Posterior vena cava (tissue), 2 donors: ENCODE data around the gene OR1J1. TPM values are rescaled to one million over a fixed set of nuclear protein-coding genes. Genes with fewer than 3 reads are reported as not detected.

ENCODE experiments used
- DNase-seq: peaks from one replicate; pipeline ENCODE4 v3.0.0-alpha.2; 2020; ENCODE audit warnings: low spot score
- intact Hi-C, 2 donors: fragments of 100-400 bp; cut with DNase I; formaldehyde crosslinking; loops; one replicate each; pipeline versions ENCODE4 v1.14.1 to v1.14.2; 2022 to 2023
- total RNA-seq, 2 donors: library from RNA; stranded (reverse); fragmentation: NEBNext Ultra II Directional; extraction: Animal tissue kit (Norgen Biotek cat#: 25700); gene quantifications; one replicate each; pipeline ENCODE4 v1.2.1, GENCODE V29; 2021
- donor health status: DM: yes; HTN: yes; CAD: no.
- donor health status: DM: yes; HTN: yes; CAD: no.

OR1J1 gene
- total RNA-seq, 2 donors from 2014 or later: not detected

GRCh38 chr9:122453677-122454135 is 24.0 kb downstream of the OR1J1 start:
- DNase-seq: no peak
- intact Hi-C loops: loop anchor here in 1 of 2 donors (10.0 kb wide), 1 partner anchor 329 kb away; no protein-coding TSS in a partner anchor

DNA sequence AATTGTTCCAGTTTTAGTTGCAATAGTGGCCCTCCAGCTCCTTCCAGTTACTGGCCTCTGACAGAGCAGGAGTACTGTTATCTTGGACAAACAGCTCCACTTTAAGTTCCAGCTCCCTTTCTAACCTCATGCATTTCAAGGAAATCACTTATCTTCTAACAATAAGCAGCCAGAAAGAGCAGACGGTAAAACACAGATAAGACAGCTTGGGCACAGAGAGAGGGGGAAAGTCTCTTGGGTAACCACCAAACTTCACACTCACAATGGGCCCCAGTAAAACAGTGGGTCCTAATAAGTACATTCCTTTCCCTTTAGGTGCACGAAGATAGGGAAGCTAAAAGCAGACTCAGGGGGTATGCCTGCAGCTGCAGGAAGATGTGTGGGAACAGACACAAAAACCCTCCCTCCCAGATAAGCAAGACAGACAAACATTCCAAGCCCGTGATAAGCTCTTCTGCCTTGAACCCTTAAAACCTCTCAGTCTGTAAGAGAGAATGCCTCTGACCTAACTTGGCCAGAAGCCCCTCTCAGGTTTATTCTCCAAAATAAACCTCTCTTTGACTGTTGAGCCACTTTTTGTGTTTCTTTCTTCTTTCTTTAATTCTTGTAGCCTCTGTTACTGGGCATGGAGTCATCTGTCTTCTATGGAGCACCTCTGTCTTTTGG is 30.8 kb downstream of the OR1J1 start:
- intact Hi-C loops: no loop called here
- no peak for DNase-seq

- DNase-seq: no peak
- intact Hi-C loops: no loop called here
Observed at GRCh38 chr9:122445155-122445749, 32.5 kb downstream of the OR1J1 start.

DNA sequence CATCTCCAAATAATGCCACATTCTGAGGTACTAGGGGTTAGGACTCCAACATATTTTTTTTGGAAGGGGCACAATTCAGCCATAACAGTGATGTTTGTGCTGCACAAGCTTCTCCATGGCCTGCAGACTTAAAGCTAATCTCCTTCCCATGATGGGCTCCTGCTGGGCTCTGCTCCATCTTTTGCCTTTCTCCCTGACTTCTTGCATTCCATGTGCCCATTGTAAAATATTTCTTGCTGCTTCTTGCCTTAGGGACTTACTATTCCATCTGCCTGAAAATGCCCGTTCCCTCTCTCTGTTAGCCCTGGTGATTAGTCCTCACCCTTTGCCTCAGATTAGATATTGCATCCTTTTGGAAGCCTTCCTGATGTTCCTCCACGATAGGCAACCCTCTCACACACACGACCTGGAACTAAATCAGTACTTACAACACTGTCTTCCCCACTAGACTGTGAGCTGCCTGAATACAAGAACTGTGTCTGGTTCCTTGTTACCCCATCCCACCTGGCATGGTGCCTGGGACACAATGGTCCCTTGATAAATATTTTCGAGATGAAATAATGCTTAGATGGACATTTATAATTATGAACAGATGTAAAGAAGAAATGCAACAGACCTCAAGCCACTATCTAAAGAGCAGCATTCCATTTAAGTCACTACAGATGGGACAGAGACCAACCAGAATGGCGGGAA is 33.5 kb downstream of the OR1J1 start:
- intact Hi-C loops: no loop called here
- no peak for DNase-seq

- intact Hi-C loops: no loop called here
- no peak for DNase-seq
Observed at GRCh38 chr9:122442568-122442967, 35.2 kb downstream of the OR1J1 start.

Other genes starting within 250 kb of the OR1J1 start
- gene LHX6, start 249.0 kb downstream of the OR1J1 start, total RNA-seq: 10 to 100 TPM in 1 of 2 donors, 1 to 10 TPM in 1; 8.3 to 23.6 TPM
- gene RBM18, start 213.1 kb downstream of the OR1J1 start, total RNA-seq: 10 to 100 TPM; 18.9 to 19.2 TPM
- gene MRRF, start 213.0 kb downstream of the OR1J1 start, total RNA-seq: 10 to 100 TPM; 23.8 to 27.7 TPM
- 10 to 100 TPM; 20.8 to 30.2 TPM for gene PTGS1, start 106.9 kb downstream of the OR1J1 start, total RNA-seq
- gene OR1J2, start 32.9 kb upstream of the OR1J1 start, total RNA-seq: not detected
- gene OR1J4, start 41.2 kb upstream of the OR1J1 start, total RNA-seq: not detected
- gene OR1N1, start 49.4 kb upstream of the OR1J1 start, total RNA-seq: not detected
- gene OR1N2, start 75.2 kb upstream of the OR1J1 start, total RNA-seq: not detected
- gene OR1L8, start 105.5 kb upstream of the OR1J1 start, total RNA-seq: under 1 TPM in 1 of 2 donors, not detected in 1; 0.29 TPM
- not detected for gene OR1Q1, start 136.8 kb upstream of the OR1J1 start, total RNA-seq
- gene OR1B1, start 179.7 kb upstream of the OR1J1 start, total RNA-seq: not detected
- gene OR1L1, start 183.8 kb upstream of the OR1J1 start, total RNA-seq: not detected
- gene OR1L3, start 197.2 kb upstream of the OR1J1 start, total RNA-seq: not detected
- not detected for gene OR1L4, start 246.1 kb upstream of the OR1J1 start, total RNA-seq